ENCODE data around the gene STUM.

GRCh38 chr1:226629896-226630550 is 81.5 kb downstream of the STUM start:
- TF ChIP-seq CTCF (IDR thresholded peaks at IDR 0.05; ENCODE audit: insufficient read depth, low read length, poor library complexity, severe bottlenecking) (no peak), EZH2phosphoT487 (conservative IDR thresholded peaks at IDR 0.05; ENCODE audit: low read length) (no peak)

All from SU-DHL-6 (cell line).